ENCODE results near the gene DCST1.

- TF ChIP-seq DPF2 (CRISPR knock-in tag; IDR thresholded peaks at IDR 0.05; ENCODE audit: borderline replicate concordance, low read depth) (no peak), POLR2A (IDR thresholded peaks at IDR 0.05; ENCODE audit: insufficient read depth in 1 of 2, low read depth in 2 of 2, low read length in 2 of 2) (no peak), AFF4 (CRISPR knock-in tag; IDR thresholded peaks at IDR 0.05) (no peak), ZNF564 (CRISPR knock-in tag; IDR thresholded peaks at IDR 0.05) (no peak), IRF2 (CRISPR knock-in tag; IDR thresholded peaks at IDR 0.05) (no peak), SMARCE1 (IDR thresholded peaks at IDR 0.05; ENCODE audit: borderline replicate concordance) (no peak), TIGD3 (CRISPR knock-in tag; IDR thresholded peaks at IDR 0.05; ENCODE audit: borderline replicate concordance) (no peak), THYN1 (CRISPR knock-in tag; IDR thresholded peaks at IDR 0.05; ENCODE audit: borderline replicate concordance, low read depth) (no peak), ZNF614 (CRISPR knock-in tag; IDR thresholded peaks at IDR 0.05; ENCODE audit: borderline replicate concordance) (no peak), RXRA (CRISPR knock-in tag; IDR thresholded peaks at IDR 0.05) (no peak), DMAP1 (CRISPR knock-in tag; IDR thresholded peaks at IDR 0.05) (no peak), ZNF790 (CRISPR knock-in tag; IDR thresholded peaks at IDR 0.05; ENCODE audit: borderline replicate concordance) (no peak)
Measured at GRCh38 chr1:155017946-155018316, 15.7 kb upstream of the DCST1 start.
